HG03439 (cell line): ENCODE measurements around the gene PLAC9.
"Not testable (repeated sequence)": the region's sequence is repeated elsewhere in the genome, so short reads cannot be mapped to it uniquely, and the experiment has no call there.

ENCODE experiments used
- ATAC-seq: cut with Tn5 transposase; IDR thresholded peaks from one replicate; pipeline ENCODE4 v1.9.1; 2021; ENCODE audit warnings: mild to moderate bottlenecking, moderate library complexity; ENCODE audit not compliant: unreplicated experiment

Gene PLAC9

DNA sequence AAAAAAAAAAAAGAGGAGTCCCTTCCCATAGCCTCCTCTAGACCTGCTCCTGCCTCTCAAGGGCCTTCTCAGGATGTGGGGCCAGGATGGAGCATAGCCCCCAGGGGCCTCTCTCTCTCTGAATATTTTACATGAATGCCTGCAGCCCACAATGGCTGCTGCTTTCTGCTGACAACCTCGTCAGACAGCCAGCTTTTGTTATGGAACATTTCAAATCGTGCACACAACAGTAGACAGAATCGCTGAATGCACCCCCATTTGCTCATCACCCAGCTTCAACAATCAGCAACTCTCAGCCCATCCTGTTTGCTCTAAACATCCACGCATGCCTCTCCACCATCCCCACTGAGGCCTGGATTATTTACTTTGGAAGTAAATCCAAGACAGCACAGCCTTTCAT, 5.4 kb downstream of the PLAC9 start:
- ATAC-seq, result no peak

DNA sequence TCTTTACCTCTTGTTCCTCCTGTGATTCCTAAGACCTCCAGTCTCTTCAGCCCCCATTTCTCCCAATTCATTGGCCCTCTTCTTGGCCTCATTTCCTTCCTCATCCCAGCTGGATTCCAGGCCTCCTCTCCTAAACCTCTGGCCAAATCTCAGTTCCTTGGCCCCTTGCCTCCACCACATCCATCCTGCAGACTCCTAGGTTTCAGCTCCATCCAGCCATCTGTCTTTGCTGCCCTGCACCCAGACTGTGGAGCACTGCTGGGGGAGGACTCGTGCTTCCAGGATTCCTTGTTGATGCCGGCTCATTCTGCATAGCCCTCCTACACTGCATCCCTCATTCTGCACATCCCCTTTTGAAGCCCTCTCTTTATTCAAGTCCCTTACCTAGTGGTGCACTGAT, 6.7 kb downstream of the PLAC9 start:
- no peak for ATAC-seq

DNA sequence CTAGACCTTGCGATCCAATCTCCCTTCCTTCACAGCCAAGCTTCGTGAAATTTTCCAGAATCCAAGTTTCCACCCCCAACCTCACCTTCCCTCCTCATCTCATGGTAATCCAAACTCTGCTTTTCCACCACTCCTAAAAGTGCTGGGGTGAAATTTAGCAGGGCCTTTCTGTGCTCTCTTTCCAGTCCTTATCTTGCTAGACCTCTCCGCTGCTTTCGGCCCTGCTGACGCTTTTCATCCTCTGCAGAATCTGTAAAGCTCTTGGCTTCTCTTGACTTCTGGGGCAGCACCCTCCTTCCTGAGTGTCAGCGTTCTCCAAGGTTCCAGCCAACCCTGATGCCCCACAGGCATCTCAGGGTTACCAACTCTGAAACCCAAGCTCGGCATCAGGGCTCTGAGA, 7.7 kb downstream of the PLAC9 start:
- no peak for ATAC-seq

GRCh38 chr10:80141696-80142460, 9.3 kb downstream of the PLAC9 start:
- no peak for ATAC-seq

DNA sequence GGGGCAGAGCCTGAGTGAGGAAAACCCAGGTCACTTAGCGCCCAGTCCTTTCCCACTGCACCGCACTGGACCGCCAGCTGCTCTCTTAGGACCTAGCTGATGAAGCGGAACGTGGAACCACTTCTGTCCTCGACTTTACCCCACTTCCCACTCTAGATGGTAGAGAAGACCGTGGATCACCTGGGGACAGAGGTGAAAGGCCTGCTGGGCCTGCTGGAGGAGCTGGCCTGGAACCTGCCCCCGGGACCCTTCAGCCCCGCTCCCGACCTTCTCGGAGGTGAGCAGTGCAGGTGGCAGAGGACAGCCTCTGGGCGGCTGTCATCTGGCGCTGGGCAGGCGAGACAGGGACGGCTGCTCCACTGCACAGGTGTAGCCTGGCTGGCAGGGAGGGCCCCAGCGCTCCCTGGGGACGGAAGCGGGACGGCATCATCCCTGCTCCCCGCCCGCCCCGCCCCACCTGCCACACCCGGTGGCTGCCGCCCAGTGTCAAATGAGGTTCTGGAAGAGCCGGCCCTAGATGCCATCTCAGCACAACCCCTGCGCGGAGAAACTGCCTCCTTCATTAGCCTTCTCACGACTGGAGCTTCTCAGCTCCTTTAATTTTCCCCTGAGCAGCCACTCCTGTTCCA, 11.7 kb downstream of the PLAC9 start:
- ATAC-seq, result no peak

- no peak for ATAC-seq
Observed at GRCh38 chr10:80144696-80145131, 12.2 kb downstream of the PLAC9 start.

GRCh38 chr10:80145406-80146308, 13.1 kb downstream of the PLAC9 start:
- ATAC-seq, result not testable (repeated sequence)

- no peak for ATAC-seq
Observed at GRCh38 chr10:80146918-80147317, 14.4 kb downstream of the PLAC9 start.

- ATAC-seq, result no peak
Observed at GRCh38 chr10:80148166-80148805, 15.8 kb downstream of the PLAC9 start.

- no peak for ATAC-seq
Observed at GRCh38 chr10:80149123-80149522, 16.6 kb downstream of the PLAC9 start.

DNA sequence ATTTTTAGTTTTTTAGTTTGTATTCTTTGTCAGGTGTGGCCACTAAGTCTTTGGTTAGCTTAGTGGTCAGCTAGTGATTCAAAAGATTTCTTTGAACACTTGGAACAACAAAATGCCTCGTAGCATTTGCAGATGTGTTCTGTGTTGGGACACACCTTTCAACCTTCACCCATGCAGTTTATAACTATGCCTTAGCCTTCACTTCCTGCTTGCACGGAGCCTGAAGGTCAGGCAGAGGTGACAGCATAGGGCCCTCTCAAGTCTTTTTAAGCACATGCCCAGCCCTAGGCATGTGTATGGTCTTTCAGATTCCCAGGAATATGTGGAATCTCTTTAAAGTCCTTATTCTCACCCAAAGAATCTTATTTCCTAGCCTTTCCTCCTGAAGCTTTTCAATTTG, 17.6 kb downstream of the PLAC9 start:
- ATAC-seq, result no peak

GRCh38 chr10:80152820-80153219, 20.3 kb downstream of the PLAC9 start:
- ATAC-seq, result no peak

- no peak for ATAC-seq
Observed at GRCh38 chr10:80153460-80153859, 20.9 kb downstream of the PLAC9 start.

- no peak for ATAC-seq
Observed at GRCh38 chr10:80154626-80154977, 22.1 kb downstream of the PLAC9 start.

GRCh38 chr10:80154978-80155695, 22.6 kb downstream of the PLAC9 start:
- ATAC-seq, result no peak

DNA sequence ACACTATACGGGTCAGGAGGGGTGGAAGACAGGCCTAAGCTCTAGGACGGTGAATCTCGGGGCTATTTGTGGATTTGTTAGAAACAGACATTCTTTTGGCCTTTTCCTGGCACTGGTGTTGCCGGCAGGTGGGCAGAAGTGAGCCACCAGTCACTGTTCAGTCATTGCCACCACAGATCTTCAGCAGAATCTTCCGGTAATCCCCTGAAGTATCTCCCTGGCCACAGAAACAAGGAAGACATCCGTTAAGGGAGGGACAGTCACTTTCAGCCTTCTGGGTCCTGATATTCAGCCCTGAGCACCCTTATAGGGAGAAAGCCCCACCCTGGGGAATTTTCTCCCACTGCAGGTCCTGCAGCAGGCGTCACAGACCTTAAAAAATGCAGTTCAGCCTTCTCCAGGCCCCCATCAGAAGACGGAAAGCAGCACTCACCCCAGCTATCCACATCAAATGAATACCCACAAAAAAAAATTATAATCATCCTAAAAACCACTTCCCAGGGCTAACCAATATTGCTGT, 23.2 kb downstream of the PLAC9 start:
- no peak for ATAC-seq

GRCh38 chr10:80156216-80156615, 23.7 kb downstream of the PLAC9 start:
- ATAC-seq, result no peak

- ATAC-seq, result no peak
Observed at GRCh38 chr10:80157561-80157960, 25.0 kb downstream of the PLAC9 start.

- ATAC-seq, result no peak
Observed at GRCh38 chr10:80158126-80158525, 25.6 kb downstream of the PLAC9 start.

DNA sequence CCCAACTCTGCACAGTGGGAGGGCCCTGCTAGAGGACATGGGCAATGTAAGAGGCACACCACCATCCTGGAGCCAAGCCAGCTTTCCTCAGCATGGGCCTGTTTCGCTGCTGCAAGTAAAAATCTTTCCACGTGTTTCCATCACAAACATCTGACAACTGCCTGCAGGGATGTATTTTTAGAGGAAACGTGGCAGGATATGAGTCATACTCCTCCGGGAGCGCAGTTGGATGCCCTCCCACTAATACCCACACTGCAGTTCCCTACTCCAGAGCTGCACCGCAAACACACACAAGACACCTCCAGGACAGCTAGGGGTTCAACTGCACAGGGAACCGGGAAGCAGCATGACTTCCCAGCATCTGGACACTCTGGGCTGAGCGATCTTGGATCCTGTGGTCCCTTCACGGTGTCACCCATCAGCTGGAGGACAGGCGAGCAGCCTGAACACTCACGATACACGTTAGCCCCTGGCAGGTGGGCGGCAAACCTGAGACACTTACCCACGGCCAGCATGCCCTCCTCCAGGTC, 26.1 kb downstream of the PLAC9 start:
- no peak for ATAC-seq
